Measurements from ENCODE around the gene PRRT1B.

PRRT1B gene

GRCh38 chr9:131591845-131592208, 46.5 kb downstream of the PRRT1B start:
- TF ChIP-seq CTCF (conservative IDR thresholded peaks at IDR 0.05; ENCODE audit: low read length) (no peak), EZH2phosphoT487 (IDR thresholded peaks at IDR 0.05; ENCODE audit: borderline replicate concordance) (no peak)
- no peaks in the 10 kb centered on the region for H3K9me3 ChIP-seq (ENCODE audit: insufficient read depth, low read depth, low read length)
- H3K4me2 ChIP-seq (ENCODE audit: low read depth, low read length, poor library complexity, severe bottlenecking): no peak overlapping the region
- no peaks in the 10 kb centered on the region for H3F3A ChIP-seq (ENCODE audit: low read depth)
- no peak overlapping the region for H2AFZ ChIP-seq (ENCODE audit: low read length)
- peaks cover 35% of the 10 kb centered on the region; the same call in 1 of the 2 replicates for H3K36me3 ChIP-seq (ENCODE audit: insufficient read depth, low read length)
- no peaks in the 10 kb centered on the region for H4K20me1 ChIP-seq (ENCODE audit: insufficient read depth, low read length, poor library complexity, severe bottlenecking)
- H3K27me3 ChIP-seq (ENCODE audit: insufficient read depth, low read length, poor library complexity, severe bottlenecking): no peaks in the 10 kb centered on the region
- H3K9ac ChIP-seq (ENCODE audit: low read depth, low read length, poor library complexity, severe bottlenecking): peak overlapping the region; percentile 50
- H3K4me3 ChIP-seq (ENCODE audit: low read length, poor library complexity, severe bottlenecking): no peak overlapping the region
- H3K4me1 ChIP-seq (ENCODE audit: insufficient read depth, low read length, poor library complexity, severe bottlenecking): peaks cover 23% of the 10 kb centered on the region
- H3K9me2 ChIP-seq (replicated peaks; ENCODE audit: low read depth, low read length): no peaks in the 10 kb centered on the region
- no peaks in the 10 kb centered on the region for H3K79me2 ChIP-seq (ENCODE audit: insufficient read depth, low read length)

GRCh38 chr9:131593091-131593820, 47.9 kb downstream of the PRRT1B start:
- no peaks in the 10 kb centered on the region for H3K9me2 ChIP-seq (replicated peaks; ENCODE audit: low read depth, low read length)
- TF ChIP-seq CTCF (conservative IDR thresholded peaks at IDR 0.05; ENCODE audit: low read length): no peak
- no peak for TF ChIP-seq EZH2phosphoT487 (IDR thresholded peaks at IDR 0.05; ENCODE audit: borderline replicate concordance)
- H3K9me3 ChIP-seq (ENCODE audit: insufficient read depth, low read depth, low read length): no peaks in the 10 kb centered on the region
- H3F3A ChIP-seq (ENCODE audit: low read depth): no peaks in the 10 kb centered on the region
- H3K9ac ChIP-seq (ENCODE audit: low read depth, low read length, poor library complexity, severe bottlenecking): no peak overlapping the region
- H4K20me1 ChIP-seq (ENCODE audit: insufficient read depth, low read length, poor library complexity, severe bottlenecking): no peaks in the 10 kb centered on the region
- H2AFZ ChIP-seq (ENCODE audit: low read length): no peak overlapping the region
- peaks cover 46% of the 10 kb centered on the region; the same call in 1 of the 2 replicates for H3K36me3 ChIP-seq (ENCODE audit: insufficient read depth, low read length)
- peaks cover 23% of the 10 kb centered on the region for H3K4me1 ChIP-seq (ENCODE audit: insufficient read depth, low read length, poor library complexity, severe bottlenecking)
- no peak overlapping the region for H3K4me2 ChIP-seq (ENCODE audit: low read depth, low read length, poor library complexity, severe bottlenecking)
- H3K79me2 ChIP-seq (ENCODE audit: insufficient read depth, low read length): no peaks in the 10 kb centered on the region
- H3K4me3 ChIP-seq (ENCODE audit: low read length, poor library complexity, severe bottlenecking): no peak overlapping the region
- H3K27me3 ChIP-seq (ENCODE audit: insufficient read depth, low read length, poor library complexity, severe bottlenecking): no peaks in the 10 kb centered on the region

- Histone ChIP-seq H3K4me3 (ENCODE audit: low read length, poor library complexity, severe bottlenecking) (no peak overlapping the region), H3K36me3 (ENCODE audit: insufficient read depth, low read length) (peaks cover 39% of the 10 kb centered on the region; the same call in 1 of the 2 replicates), H3K4me1 (ENCODE audit: insufficient read depth, low read length, poor library complexity, severe bottlenecking) (peaks cover 23% of the 10 kb centered on the region), H3K79me2 (ENCODE audit: insufficient read depth, low read length) (no peaks in the 10 kb centered on the region), H3K9ac (ENCODE audit: low read depth, low read length, poor library complexity, severe bottlenecking) (no peak overlapping the region), H2AFZ (ENCODE audit: low read length) (no peak overlapping the region), H3K9me2 (replicated peaks; ENCODE audit: low read depth, low read length) (no peaks in the 10 kb centered on the region), H3K9me3 (ENCODE audit: insufficient read depth, low read depth, low read length) (no peaks in the 10 kb centered on the region), H3K4me2 (ENCODE audit: low read depth, low read length, poor library complexity, severe bottlenecking) (no peak overlapping the region), H3F3A (ENCODE audit: low read depth) (no peaks in the 10 kb centered on the region), H3K27me3 (ENCODE audit: insufficient read depth, low read length, poor library complexity, severe bottlenecking) (no peaks in the 10 kb centered on the region), H4K20me1 (ENCODE audit: insufficient read depth, low read length, poor library complexity, severe bottlenecking) (no peaks in the 10 kb centered on the region)
- TF ChIP-seq EZH2phosphoT487 (IDR thresholded peaks at IDR 0.05; ENCODE audit: borderline replicate concordance) (no peak), CTCF (conservative IDR thresholded peaks at IDR 0.05; ENCODE audit: low read length) (no peak)
Measured at GRCh38 chr9:131593936-131594665, 48.8 kb downstream of the PRRT1B start.

Data from Loucy (cell line).